ENCODE data around the gene SPTLC2.
A peak's percentile ranks its signal among the peaks of the same experiment; 100 is the strongest.
"Not testable (repeated sequence)": the region's sequence is repeated elsewhere in the genome, so short reads cannot be mapped to it uniquely, and the experiment has no call there.

SPTLC2 gene

GRCh38 chr14:77593501-77593961 lies 22.9 kb downstream of the SPTLC2 start:
- Histone ChIP-seq H3K9me3 (ENCODE audit: control insufficient read depth in 5 of 5, low read length in 5 of 5) (no peaks in the 10 kb centered on the region), H3K4me1 (ENCODE audit: control insufficient read depth in 5 of 5, insufficient read depth in 5 of 5, low read length in 5 of 5) (peaks cover 0 to 36% (median 14%) of the 10 kb centered on the region in 5 donors), H3K27me3 (ENCODE audit: control insufficient read depth in 5 of 5, insufficient read depth in 4 of 5, low read length in 5 of 5) (no peaks in the 10 kb centered on the region), H3K36me3 (ENCODE audit: control insufficient read depth in 5 of 5, insufficient read depth in 5 of 5, low read length in 5 of 5) (peaks cover 10 to 21% (median 14%) of the 10 kb centered on the region in 5 donors), H3K27ac (ENCODE audit: low read depth, low read length) (no peak overlapping the region), H3K4me3 (ENCODE audit: low read depth in 1 of 5, low read length in 5 of 5) (no peak overlapping the region), H3K9ac (ENCODE audit: low read length in 5 of 5) (peak overlapping the region in 1 of 5 donors; percentile 2)

GRCh38 chr14:77590845-77591485 lies 25.5 kb downstream of the SPTLC2 start:
- H3K4me1 ChIP-seq (ENCODE audit: control insufficient read depth in 5 of 5, insufficient read depth in 5 of 5, low read length in 5 of 5), result peaks cover 0 to 38% (median 18%) of the 10 kb centered on the region in 5 donors
- H3K4me3 ChIP-seq (ENCODE audit: low read depth in 1 of 5, low read length in 5 of 5), result peak overlapping the region in 3 of 5 donors; percentile 34 to 47 (median 40)
- H3K9ac ChIP-seq (ENCODE audit: low read length in 5 of 5), result peak overlapping the region in 2 of 5 donors; percentile 0 to 4
- peaks cover 3 to 12% (median 10%) of the 10 kb centered on the region in 5 donors for H3K36me3 ChIP-seq (ENCODE audit: control insufficient read depth in 5 of 5, insufficient read depth in 5 of 5, low read length in 5 of 5)
- H3K9me3 ChIP-seq (ENCODE audit: control insufficient read depth in 5 of 5, low read length in 5 of 5), result no peaks in the 10 kb centered on the region
- no peaks in the 10 kb centered on the region for H3K27me3 ChIP-seq (ENCODE audit: control insufficient read depth in 5 of 5, insufficient read depth in 4 of 5, low read length in 5 of 5)
- H3K27ac ChIP-seq (ENCODE audit: low read depth, low read length), result peak overlapping the region; percentile 17

- Histone ChIP-seq H3K9me3 (ENCODE audit: control insufficient read depth in 5 of 5, low read length in 5 of 5) (no peaks in the 10 kb centered on the region), H3K4me1 (ENCODE audit: control insufficient read depth in 5 of 5, insufficient read depth in 5 of 5, low read length in 5 of 5) (peaks cover 0 to 44% (median 14%) of the 10 kb centered on the region in 5 donors), H3K36me3 (ENCODE audit: control insufficient read depth in 5 of 5, insufficient read depth in 5 of 5, low read length in 5 of 5) (no peaks in the 10 kb centered on the region), H3K27me3 (ENCODE audit: control insufficient read depth in 5 of 5, insufficient read depth in 4 of 5, low read length in 5 of 5) (no peaks in the 10 kb centered on the region), H3K4me3 (ENCODE audit: low read depth in 1 of 5, low read length in 5 of 5) (no peak overlapping the region), H3K27ac (ENCODE audit: low read depth, low read length) (peak overlapping the region; percentile 16), H3K9ac (ENCODE audit: low read length in 5 of 5) (no peak overlapping the region)
These were observed 27.3 kb downstream of the SPTLC2 start for GRCh38 chr14:77589099-77589498.

- Histone ChIP-seq H3K4me1 (ENCODE audit: control insufficient read depth in 5 of 5, insufficient read depth in 5 of 5, low read length in 5 of 5) (peaks cover 0 to 44% (median 14%) of the 10 kb centered on the region in 5 donors), H3K27ac (ENCODE audit: low read depth, low read length) (peak overlapping the region; percentile 16)
- H3K27me3 ChIP-seq (ENCODE audit: control insufficient read depth in 5 of 5, insufficient read depth in 4 of 5, low read length in 5 of 5), result not testable (repeated sequence)
These were observed 27.9 kb downstream of the SPTLC2 start for GRCh38 chr14:77588411-77589025.

GRCh38 chr14:77585385-77585784 lies 31.1 kb downstream of the SPTLC2 start:
- H3K36me3 ChIP-seq (ENCODE audit: control insufficient read depth in 5 of 5, insufficient read depth in 5 of 5, low read length in 5 of 5), result no peaks in the 10 kb centered on the region
- no peak overlapping the region for H3K9ac ChIP-seq (ENCODE audit: low read length in 5 of 5)
- H3K4me3 ChIP-seq (ENCODE audit: low read depth in 1 of 5, low read length in 5 of 5), result no peak overlapping the region
- H3K27ac ChIP-seq (ENCODE audit: low read depth, low read length), result no peak overlapping the region
- H3K27me3 ChIP-seq (ENCODE audit: control insufficient read depth in 5 of 5, insufficient read depth in 4 of 5, low read length in 5 of 5), result no peaks in the 10 kb centered on the region
- H3K4me1 ChIP-seq (ENCODE audit: control insufficient read depth in 5 of 5, insufficient read depth in 5 of 5, low read length in 5 of 5), result peaks cover 0 to 60% (median 19%) of the 10 kb centered on the region in 5 donors
- no peaks in the 10 kb centered on the region for H3K9me3 ChIP-seq (ENCODE audit: control insufficient read depth in 5 of 5, low read length in 5 of 5)

More at GRCh38 chr14:77588411-77589025, 27.9 kb downstream of the SPTLC2 start:
- H3K9me3 ChIP-seq (ENCODE audit: control insufficient read depth in 5 of 5, low read length in 5 of 5); H3K9ac ChIP-seq (ENCODE audit: low read length in 5 of 5); H3K4me3 ChIP-seq (ENCODE audit: low read depth in 1 of 5, low read length in 5 of 5); H3K36me3 ChIP-seq (ENCODE audit: control insufficient read depth in 5 of 5, insufficient read depth in 5 of 5, low read length in 5 of 5): not testable (repeated sequence)

DNA sequence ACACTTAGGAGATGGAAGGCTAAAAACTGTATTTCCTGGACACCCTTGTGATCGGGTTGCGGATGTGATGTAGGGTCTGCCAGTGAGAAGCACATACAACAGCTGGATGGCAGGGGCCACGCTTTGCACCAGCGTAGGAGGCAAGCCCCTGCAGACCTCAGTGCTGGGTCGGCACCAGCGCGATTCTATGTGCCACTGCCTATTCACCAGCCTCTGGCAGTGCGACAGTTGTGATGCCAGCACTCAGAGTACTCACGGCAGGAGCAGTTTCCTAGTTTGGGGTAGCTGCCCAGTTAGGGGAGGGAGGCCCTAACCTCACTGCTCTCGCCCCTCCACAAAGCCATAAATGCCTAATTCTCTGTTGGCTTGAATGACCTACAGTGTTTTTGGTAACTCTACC lies 31.6 kb downstream of the SPTLC2 start:
- Histone ChIP-seq H3K4me3 (ENCODE audit: low read depth in 1 of 5, low read length in 5 of 5) (no peak overlapping the region), H3K27ac (ENCODE audit: low read depth, low read length) (no peak overlapping the region), H3K9me3 (ENCODE audit: control insufficient read depth in 5 of 5, low read length in 5 of 5) (no peaks in the 10 kb centered on the region), H3K36me3 (ENCODE audit: control insufficient read depth in 5 of 5, insufficient read depth in 5 of 5, low read length in 5 of 5) (no peaks in the 10 kb centered on the region), H3K27me3 (ENCODE audit: control insufficient read depth in 5 of 5, insufficient read depth in 4 of 5, low read length in 5 of 5) (no peaks in the 10 kb centered on the region), H3K9ac (ENCODE audit: low read length in 5 of 5) (no peak overlapping the region), H3K4me1 (ENCODE audit: control insufficient read depth in 5 of 5, insufficient read depth in 5 of 5, low read length in 5 of 5) (peaks cover 0 to 59% (median 14%) of the 10 kb centered on the region in 5 donors)

- Histone ChIP-seq H3K9ac (ENCODE audit: low read length in 5 of 5) (no peak overlapping the region), H3K4me1 (ENCODE audit: control insufficient read depth in 5 of 5, insufficient read depth in 5 of 5, low read length in 5 of 5) (peaks cover 0 to 57% (median 14%) of the 10 kb centered on the region in 5 donors), H3K4me3 (ENCODE audit: low read depth in 1 of 5, low read length in 5 of 5) (no peak overlapping the region), H3K36me3 (ENCODE audit: control insufficient read depth in 5 of 5, insufficient read depth in 5 of 5, low read length in 5 of 5) (no peaks in the 10 kb centered on the region), H3K9me3 (ENCODE audit: control insufficient read depth in 5 of 5, low read length in 5 of 5) (no peaks in the 10 kb centered on the region), H3K27ac (ENCODE audit: low read depth, low read length) (peak overlapping the region; percentile 39), H3K27me3 (ENCODE audit: control insufficient read depth in 5 of 5, insufficient read depth in 4 of 5, low read length in 5 of 5) (no peaks in the 10 kb centered on the region)
These were observed 32.8 kb downstream of the SPTLC2 start for GRCh38 chr14:77583657-77584056.

DNA sequence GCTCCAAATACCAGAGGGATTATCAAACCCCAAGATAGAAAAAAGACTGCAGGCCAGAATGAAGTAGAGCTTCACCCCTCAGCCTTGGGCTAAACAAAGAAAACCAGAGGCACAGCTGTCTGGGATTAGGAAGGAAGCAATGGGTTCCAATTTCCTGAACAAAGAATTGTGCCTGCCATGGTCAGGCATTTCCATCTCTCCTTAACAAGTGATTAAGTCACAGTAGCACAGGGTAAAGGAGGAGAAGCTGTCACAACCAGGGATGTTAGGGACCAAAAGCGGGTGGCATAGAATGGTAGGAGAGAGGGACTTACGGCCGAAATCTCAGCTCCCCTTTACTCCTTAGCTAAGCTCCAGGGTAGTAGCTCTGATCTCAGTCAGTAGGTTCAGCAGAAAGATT lies 33.9 kb downstream of the SPTLC2 start:
- no peaks in the 10 kb centered on the region for H3K27me3 ChIP-seq (ENCODE audit: control insufficient read depth in 5 of 5, insufficient read depth in 4 of 5, low read length in 5 of 5)
- H3K27ac ChIP-seq (ENCODE audit: low read depth, low read length), result no peak overlapping the region
- H3K36me3 ChIP-seq (ENCODE audit: control insufficient read depth in 5 of 5, insufficient read depth in 5 of 5, low read length in 5 of 5), result no peaks in the 10 kb centered on the region
- H3K4me1 ChIP-seq (ENCODE audit: control insufficient read depth in 5 of 5, insufficient read depth in 5 of 5, low read length in 5 of 5), result peaks cover 0 to 52% (median 10%) of the 10 kb centered on the region in 5 donors
- H3K9me3 ChIP-seq (ENCODE audit: control insufficient read depth in 5 of 5, low read length in 5 of 5), result no peaks in the 10 kb centered on the region
- no peak overlapping the region for H3K9ac ChIP-seq (ENCODE audit: low read length in 5 of 5)
- no peak overlapping the region for H3K4me3 ChIP-seq (ENCODE audit: low read depth in 1 of 5, low read length in 5 of 5)

- Histone ChIP-seq H3K27ac (ENCODE audit: low read depth, low read length) (peak overlapping the region; percentile 38), H3K4me1 (ENCODE audit: control insufficient read depth in 5 of 5, insufficient read depth in 5 of 5, low read length in 5 of 5) (peaks cover 0 to 50% (median 10%) of the 10 kb centered on the region in 5 donors), H3K27me3 (ENCODE audit: control insufficient read depth in 5 of 5, insufficient read depth in 4 of 5, low read length in 5 of 5) (no peaks in the 10 kb centered on the region), H3K9me3 (ENCODE audit: control insufficient read depth in 5 of 5, low read length in 5 of 5) (no peaks in the 10 kb centered on the region), H3K4me3 (ENCODE audit: low read depth in 1 of 5, low read length in 5 of 5) (peak overlapping the region in 3 of 5 donors; percentile 19 to 34 (median 31)), H3K36me3 (ENCODE audit: control insufficient read depth in 5 of 5, insufficient read depth in 5 of 5, low read length in 5 of 5) (peaks cover 0 to 9% (median 6%) of the 10 kb centered on the region in 5 donors), H3K9ac (ENCODE audit: low read length in 5 of 5) (peak overlapping the region in 1 of 5 donors; percentile 31)
These were observed 35.4 kb downstream of the SPTLC2 start for GRCh38 chr14:77580964-77581505.

- Histone ChIP-seq H3K27me3 (ENCODE audit: control insufficient read depth in 5 of 5, insufficient read depth in 4 of 5, low read length in 5 of 5) (no peaks in the 10 kb centered on the region), H3K9ac (ENCODE audit: low read length in 5 of 5) (no peak overlapping the region), H3K4me3 (ENCODE audit: low read depth in 1 of 5, low read length in 5 of 5) (no peak overlapping the region), H3K27ac (ENCODE audit: low read depth, low read length) (peak overlapping the region; percentile 38), H3K4me1 (ENCODE audit: control insufficient read depth in 5 of 5, insufficient read depth in 5 of 5, low read length in 5 of 5) (peaks cover 0 to 50% (median 10%) of the 10 kb centered on the region in 5 donors), H3K9me3 (ENCODE audit: control insufficient read depth in 5 of 5, low read length in 5 of 5) (no peaks in the 10 kb centered on the region), H3K36me3 (ENCODE audit: control insufficient read depth in 5 of 5, insufficient read depth in 5 of 5, low read length in 5 of 5) (peaks cover 5 to 14% (median 8%) of the 10 kb centered on the region in 5 donors)
These were observed 36.0 kb downstream of the SPTLC2 start for GRCh38 chr14:77580477-77580876.
